Transverse colon (tissue), 4 donors: Measurements from ENCODE around the gene S100A11. TPM values are rescaled to one million over a fixed set of nuclear protein-coding genes. Genes with fewer than 3 reads are reported as not detected.

ENCODE experiments used
- DNase-seq: peaks from one replicate; pipeline ENCODE4 v3.0.0-alpha.2; 2019
- H3K27ac ChIP-seq, 4 donors: fragments of 200-600 bp; sonication (generic); 2 replicates each; pipeline ENCODE4 v1.5.1; 2016 to 2018; ENCODE audit warnings: inconsistent platforms in 4 of 4
- H3K27me3 ChIP-seq: fragments of 200-600 bp; sonication (generic); 2 replicates; pipeline ENCODE4 v1.5.1; 2017; ENCODE audit warnings: inconsistent platforms
- H3K36me3 ChIP-seq, 4 donors: fragments of 200-600 bp; sonication (generic); 2 replicates each; pipeline ENCODE4 v1.5.1; 2017 to 2019; ENCODE audit warnings: inconsistent platforms in 4 of 4
- H3K4me1 ChIP-seq, 4 donors: fragments of 200-600 bp; sonication (generic); 2 replicates each; pipeline ENCODE4 v1.5.1; 2017 to 2020; ENCODE audit warnings: inconsistent platforms in 4 of 4
- H3K4me3 ChIP-seq, 4 donors: fragments of 200-600 bp; sonication (generic); 1 replicate in 1 of 4; 2 replicates in 3 of 4; pipeline versions ENCODE4 v1.5.1 to v1.6.1; 2017 to 2019; ENCODE audit warnings: inconsistent platforms in 4 of 4
- H3K9me3 ChIP-seq, 2 donors: fragments of 200-600 bp; sonication (generic); 2 replicates each; pipeline ENCODE4 v1.5.1; 2017 to 2019; ENCODE audit warnings: inconsistent platforms in 2 of 2
- EP300 ChIP-seq: sonication (generic); formaldehyde crosslinking; IDR thresholded peaks from one replicate; pipeline ENCODE4 v1.6.1; 2017; ENCODE audit warnings: antibody characterized with exemption, low read depth
- POLR2A ChIP-seq: fragments of 450-650 bp; IDR thresholded peaks from one replicate; pipeline ENCODE4 v1.6.1; 2016; ENCODE audit warnings: antibody characterized with exemption, mild to moderate bottlenecking, moderate library complexity
- POLR2AphosphoS5 ChIP-seq, 3 donors: sonication (generic); formaldehyde crosslinking; IDR thresholded peaks; one replicate each; pipeline ENCODE4 v1.6.1; 2016; ENCODE audit warnings: antibody characterized with exemption in 3 of 3
- WGBS, 2 donors: methylation state at CpG; one replicate each; pipeline ENCODE4 v1.1.5; 2018; ENCODE audit warnings: low coverage in 1 of 2; 5-methylcytosine and 5-hydroxymethylcytosine counted together
- in situ Hi-C, 4 donors: fragments of 200-750 bp; cut with MboI; loops; one replicate each; pipeline versions ENCODE4 v1.15.0 to v1.15.1; 2017; ENCODE audit warnings: low sequenced_read_pairs in 3 of 4, low pct_ligation_motif_present in 1 of 4, low pct_unique_long_range_greater_than_20kb in 1 of 4
- intact Hi-C: fragments of 100-400 bp; cut with DNase I; formaldehyde crosslinking; loops from one replicate; pipeline ENCODE4 v1.15.1; 2023; ENCODE audit warnings: low total_unique reads
- total RNA-seq, 4 donors: library from RNA; depleted of rRNA; stranded (reverse); fragments of >200 nt; gene quantifications; one replicate each; pipeline ENCODE4 v1.1.0, GENCODE V29; 2016
- TF ChIP-seq, protein P1 (sequence below), 5 experiments: fragments of 200-600 bp in 3 of 5; fragments of 450-650 bp in 2 of 5; sonication (generic) in 3 of 5; IDR thresholded peaks; 1 replicate in 2 of 5; 2 replicates in 3 of 5; pipeline ENCODE4 v1.5.1; 2016 to 2017; ENCODE audit warnings: antibody characterized with exemption in 5 of 5, inconsistent platforms in 3 of 5, mild to moderate bottlenecking in 2 of 5, moderate library complexity in 1 of 5

The S100A11 gene
- total RNA-seq, 4 donors from 2014 or later: 35.6 to 108 (median 54.8) TPM

GRCh38 chr1:152043870-152044269, 7.1 kb upstream of the S100A11 start:
- Histone ChIP-seq H3K36me3 (no peaks in the 10 kb centered on the region), H3K27ac (no peak overlapping the region), H3K27me3 (no peaks in the 10 kb centered on the region), H3K4me3 (no peak overlapping the region), H3K9me3 (no peaks in the 10 kb centered on the region), H3K4me1 (peaks cover 16 to 25% (median 20%) of the 10 kb centered on the region in 4 donors)
- intact Hi-C loops: no loop called here
- TF ChIP-seq POLR2A (no peak), EP300 (no peak), POLR2AphosphoS5 (IDR thresholded peaks at IDR 0.05) (no peak)
- TF ChIP-seq, protein P1, sequence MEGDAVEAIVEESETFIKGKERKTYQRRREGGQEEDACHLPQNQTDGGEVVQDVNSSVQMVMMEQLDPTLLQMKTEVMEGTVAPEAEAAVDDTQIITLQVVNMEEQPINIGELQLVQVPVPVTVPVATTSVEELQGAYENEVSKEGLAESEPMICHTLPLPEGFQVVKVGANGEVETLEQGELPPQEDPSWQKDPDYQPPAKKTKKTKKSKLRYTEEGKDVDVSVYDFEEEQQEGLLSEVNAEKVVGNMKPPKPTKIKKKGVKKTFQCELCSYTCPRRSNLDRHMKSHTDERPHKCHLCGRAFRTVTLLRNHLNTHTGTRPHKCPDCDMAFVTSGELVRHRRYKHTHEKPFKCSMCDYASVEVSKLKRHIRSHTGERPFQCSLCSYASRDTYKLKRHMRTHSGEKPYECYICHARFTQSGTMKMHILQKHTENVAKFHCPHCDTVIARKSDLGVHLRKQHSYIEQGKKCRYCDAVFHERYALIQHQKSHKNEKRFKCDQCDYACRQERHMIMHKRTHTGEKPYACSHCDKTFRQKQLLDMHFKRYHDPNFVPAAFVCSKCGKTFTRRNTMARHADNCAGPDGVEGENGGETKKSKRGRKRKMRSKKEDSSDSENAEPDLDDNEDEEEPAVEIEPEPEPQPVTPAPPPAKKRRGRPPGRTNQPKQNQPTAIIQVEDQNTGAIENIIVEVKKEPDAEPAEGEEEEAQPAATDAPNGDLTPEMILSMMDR (IDR thresholded peaks at IDR 0.05): no peak
- 44 to 50% methylated on average over 5 of the region's 5 CpGs for WGBS, 2 donors
- no peak for DNase-seq
- in situ Hi-C loops: no loop called here

GRCh38 chr1:152042030-152042429, 5.2 kb upstream of the S100A11 start:
- intact Hi-C loops (no loop called here), in situ Hi-C loops (no loop called here)
- H3K4me3 ChIP-seq: no peak overlapping the region
- 57 to 77% methylated on average over 1 of the region's 1 CpG for WGBS, 2 donors
- H3K4me1 ChIP-seq: peaks cover 0 to 11% (median 3%) of the 10 kb centered on the region in 4 donors
- no peaks in the 10 kb centered on the region for H3K27me3 ChIP-seq
- H3K36me3 ChIP-seq: no peaks in the 10 kb centered on the region
- no peak for TF ChIP-seq POLR2A
- TF ChIP-seq, protein P1 (IDR thresholded peaks at IDR 0.05): no peak
- no peak for TF ChIP-seq EP300
- no peak for TF ChIP-seq POLR2AphosphoS5 (IDR thresholded peaks at IDR 0.05)
- DNase-seq: no peak
- no peaks in the 10 kb centered on the region for H3K9me3 ChIP-seq
- no peak overlapping the region for H3K27ac ChIP-seq

- DNase-seq: no peak
- no peaks in the 10 kb centered on the region for H3K9me3 ChIP-seq
Measured at GRCh38 chr1:152039886-152040285, 3.1 kb upstream of the S100A11 start.

DNA sequence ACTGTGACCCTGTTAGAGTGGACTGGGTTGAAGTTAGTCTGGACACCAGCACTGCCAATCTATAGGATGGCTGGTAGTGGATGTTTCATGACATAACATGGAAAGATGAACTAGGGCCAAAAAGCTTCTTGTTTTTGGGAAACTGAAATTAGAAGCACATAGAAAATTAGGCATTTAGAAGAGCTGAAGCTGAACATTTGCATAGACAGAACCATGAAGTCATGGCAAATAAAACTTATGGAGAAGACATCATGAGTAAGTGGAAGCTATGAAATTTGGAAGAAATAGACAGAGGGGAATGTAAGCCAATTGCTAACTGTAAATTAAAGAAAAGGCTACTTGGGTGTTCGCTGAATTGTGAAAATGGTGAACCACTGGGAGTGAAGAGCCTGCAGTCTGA, 2.7 kb upstream of the S100A11 start:
- Histone ChIP-seq H3K4me1 (peaks cover 7 to 22% (median 16%) of the 10 kb centered on the region in 4 donors), H3K9me3 (no peaks in the 10 kb centered on the region), H3K27ac (no peak overlapping the region), H3K36me3 (no peaks in the 10 kb centered on the region), H3K4me3 (no peak overlapping the region), H3K27me3 (no peaks in the 10 kb centered on the region)
- WGBS, 2 donors: 93 to 100% methylated on average over 1 of the region's 1 CpG
- TF ChIP-seq, protein P1 (IDR thresholded peaks at IDR 0.05): no peak
- no peak for TF ChIP-seq POLR2A
- no peak for TF ChIP-seq POLR2AphosphoS5 (IDR thresholded peaks at IDR 0.05)
- no peak for TF ChIP-seq EP300
- intact Hi-C loops (no loop called here), in situ Hi-C loops (no loop called here)
- DNase-seq: no peak

More at GRCh38 chr1:152039886-152040285, 3.1 kb upstream of the S100A11 start:
- in situ Hi-C loops (no loop called here), intact Hi-C loops (no loop called here)
- no peaks in the 10 kb centered on the region for H3K36me3 ChIP-seq
- 0 to 64% methylated on average over 1 of the region's 1 CpG for WGBS, 2 donors
- TF ChIP-seq POLR2A (no peak), POLR2AphosphoS5 (IDR thresholded peaks at IDR 0.05) (no peak), EP300 (no peak)
- TF ChIP-seq, protein P1 (IDR thresholded peaks at IDR 0.05): no peak
- H3K27ac ChIP-seq: no peak overlapping the region
- no peaks in the 10 kb centered on the region for H3K27me3 ChIP-seq
- peaks cover 5 to 18% (median 13%) of the 10 kb centered on the region in 4 donors for H3K4me1 ChIP-seq
- H3K4me3 ChIP-seq: no peak overlapping the region
